BJ (cell line): ENCODE measurements around the gene DEPDC7. TPM values are rescaled to one million over a fixed set of nuclear protein-coding genes. Genes with fewer than 3 reads are reported as not detected.
A peak's percentile ranks its signal among the peaks of the same experiment; 100 is the strongest.

ENCODE experiments used
- CTCF ChIA-PET: fragments of 350-600 bp; formaldehyde crosslinking; extraction: SDS; loops from one replicate; lab custom pipeline; 2021; ENCODE audit warnings: antibody characterized with exemption, inconsistent platforms; lab: Yijun Ruan, JAX
- POLR2A ChIA-PET: fragments of 300-600 bp; sonication (Branson Sonifier 250); formaldehyde crosslinking; extraction: SDS; loops from one replicate; lab custom pipeline; 2021; ENCODE audit warnings: antibody characterized with exemption; lab: Charles Lee
- DNase-seq: peaks from one replicate; pipeline ENCODE4 v3.0.0-alpha.2; 2011; ENCODE audit warnings: low read depth
- H3K27me3 ChIP-seq: 2 replicates; pipeline ENCODE4 v1.6.0; 2011; ENCODE audit warnings: low read length; ENCODE audit not compliant: control insufficient read depth, insufficient read depth
- H3K36me3 ChIP-seq: 2 replicates; pipeline ENCODE4 v1.5.1; 2011; ENCODE audit warnings: low read length; ENCODE audit not compliant: control insufficient read depth, insufficient read depth
- H3K4me3 ChIP-seq: 2 replicates; pipeline ENCODE4 v1.5.1; 2011; ENCODE audit warnings: low read depth, mild to moderate bottlenecking, control low read depth, low read length
- CTCF ChIP-seq: IDR thresholded peaks from 2 replicates; pipeline ENCODE4 v1.5.1; 2011; ENCODE audit warnings: low read depth, mild to moderate bottlenecking, control low read depth, inconsistent platforms, low read length, moderate library complexity; ENCODE audit not compliant: insufficient read depth
- polyA plus RNA-seq: library from polyadenylated mRNA; depleted of rRNA; stranded (reverse); fragments of >200 nt; gene quantifications from 2 replicates; pipeline ENCODE4 v1.2.3, GENCODE V29; 2011

DEPDC7 gene
- polyA plus RNA-seq, 1 experiment, result 4.2 TPM

GRCh38 chr11:33064033-33064825 lies 48.6 kb downstream of the DEPDC7 start:
- no peaks in the 10 kb centered on the region for H3K27me3 ChIP-seq
- peaks cover 22% of the 10 kb centered on the region for H3K36me3 ChIP-seq
- no peak overlapping the region for H3K4me3 ChIP-seq
- no peak for TF ChIP-seq CTCF
- CTCF ChIA-PET, result interaction anchor here (0.6 to 9.2 kb wide), 14 partner anchors 8 to 255 kb away, joined by 3 to 119 read pairs (median 4); partner anchors contain the start of gene DEPDC7
- DNase-seq, result no peak
- POLR2A ChIA-PET, result no interaction called here

DNA sequence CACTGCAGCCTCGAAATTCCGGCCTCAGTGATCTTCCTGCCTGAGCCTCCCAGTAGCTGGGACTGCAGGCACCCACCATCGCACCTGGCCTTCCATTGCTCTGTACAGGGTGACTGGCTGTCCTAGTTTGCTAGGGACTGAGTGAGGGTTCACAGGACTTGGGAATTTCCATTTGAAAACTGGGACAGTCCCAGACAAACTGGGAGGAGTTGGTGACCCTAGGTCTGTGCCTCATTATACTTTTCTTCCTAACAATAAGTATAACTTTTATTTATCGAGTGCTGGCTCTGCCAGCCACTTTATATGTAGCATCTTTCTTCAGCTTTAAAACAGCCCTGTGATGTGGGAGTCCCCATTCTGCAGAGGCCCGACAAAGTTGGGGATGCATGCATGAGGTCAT lies 49.2 kb downstream of the DEPDC7 start:
- POLR2A ChIA-PET, result no interaction called here

GRCh38 chr11:33065445-33066178 lies 49.9 kb downstream of the DEPDC7 start:
- no peak overlapping the region for H3K4me3 ChIP-seq
- DNase-seq, result no peak
- peaks cover 20% of the 10 kb centered on the region for H3K36me3 ChIP-seq
- peak; percentile 94 for TF ChIP-seq CTCF
- ChIA-PET CTCF (interaction anchor here (0.6 to 9.2 kb wide), 34 partner anchors 9 to 256 kb away, joined by 3 to 119 read pairs (median 4); partner anchors contain the start of genes DEPDC7 and TCP11L1), POLR2A (interaction anchor here (0.6 kb wide), 1 partner anchor 232 kb away, joined by 3 read pairs; no protein-coding TSS in a partner anchor)
- H3K27me3 ChIP-seq, result no peaks in the 10 kb centered on the region

More for the DNA sequence above, 49.2 kb downstream of the DEPDC7 start:
- DNase-seq, result no peak
- CTCF ChIA-PET, result interaction anchor here (0.6 to 9.2 kb wide), 26 partner anchors 9 to 255 kb away, joined by 3 to 119 read pairs (median 5); partner anchors contain the start of gene DEPDC7
- no peak overlapping the region for H3K4me3 ChIP-seq
- H3K36me3 ChIP-seq, result peaks cover 24% of the 10 kb centered on the region
- no peaks in the 10 kb centered on the region for H3K27me3 ChIP-seq
- no peak for TF ChIP-seq CTCF

GRCh38 chr11:33067294-33067693 lies 51.6 kb downstream of the DEPDC7 start:
- POLR2A ChIA-PET, result no interaction called here
- H3K36me3 ChIP-seq, result peaks cover 21% of the 10 kb centered on the region

More at GRCh38 chr11:33067294-33067693, 51.6 kb downstream of the DEPDC7 start:
- CTCF ChIA-PET, result interaction anchor here (1.0 to 9.2 kb wide), 5 partner anchors 86 to 173 kb away, joined by 4 to 119 read pairs (median 8); no protein-coding TSS in a partner anchor
- Histone ChIP-seq H3K4me3 (no peak overlapping the region), H3K27me3 (no peaks in the 10 kb centered on the region)
- no peak for TF ChIP-seq CTCF
- DNase-seq, result no peak
